ENCODE measurements around the gene RBMS1.
"Not testable (repeated sequence)": the region's sequence is repeated elsewhere in the genome, so short reads cannot be mapped to it uniquely, and the experiment has no call there.

Gene RBMS1

DNA sequence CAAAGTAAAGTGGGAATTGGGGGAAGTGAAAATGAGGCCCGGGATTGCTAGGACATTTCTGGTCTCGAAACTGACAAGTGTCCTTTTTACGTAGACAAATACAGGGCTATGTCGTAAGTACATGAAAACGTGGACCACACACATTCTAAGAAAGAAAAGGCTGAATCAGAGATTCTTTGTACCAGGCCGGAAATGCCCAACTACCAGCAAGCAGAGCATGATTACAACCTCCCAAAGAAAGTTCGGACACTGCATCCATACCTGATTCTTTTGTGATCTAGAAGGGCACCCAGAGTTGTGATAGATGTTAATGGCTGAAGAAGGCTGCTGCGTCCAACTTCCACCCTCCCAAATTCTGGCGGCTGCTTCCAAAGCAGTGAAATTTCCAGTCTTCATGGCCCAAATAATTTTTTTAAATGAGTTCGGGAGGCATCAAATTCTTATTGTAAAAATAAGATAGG lies 1.7 kb downstream of the RBMS1 start:
- Histone ChIP-seq H3K4me3 (replicated peaks; ENCODE audit: insufficient read depth, low read length) (no peak overlapping the region), H3K27me3 (ENCODE audit: insufficient read depth, poor library complexity, severe bottlenecking) (peaks cover 28% of the 10 kb centered on the region), H3K27ac (replicated peaks) (no peak overlapping the region)
- no peak for DNase-seq (ENCODE audit: low read depth in 1 of 2, low spot score in 1 of 2)
- TF ChIP-seq, protein P1, sequence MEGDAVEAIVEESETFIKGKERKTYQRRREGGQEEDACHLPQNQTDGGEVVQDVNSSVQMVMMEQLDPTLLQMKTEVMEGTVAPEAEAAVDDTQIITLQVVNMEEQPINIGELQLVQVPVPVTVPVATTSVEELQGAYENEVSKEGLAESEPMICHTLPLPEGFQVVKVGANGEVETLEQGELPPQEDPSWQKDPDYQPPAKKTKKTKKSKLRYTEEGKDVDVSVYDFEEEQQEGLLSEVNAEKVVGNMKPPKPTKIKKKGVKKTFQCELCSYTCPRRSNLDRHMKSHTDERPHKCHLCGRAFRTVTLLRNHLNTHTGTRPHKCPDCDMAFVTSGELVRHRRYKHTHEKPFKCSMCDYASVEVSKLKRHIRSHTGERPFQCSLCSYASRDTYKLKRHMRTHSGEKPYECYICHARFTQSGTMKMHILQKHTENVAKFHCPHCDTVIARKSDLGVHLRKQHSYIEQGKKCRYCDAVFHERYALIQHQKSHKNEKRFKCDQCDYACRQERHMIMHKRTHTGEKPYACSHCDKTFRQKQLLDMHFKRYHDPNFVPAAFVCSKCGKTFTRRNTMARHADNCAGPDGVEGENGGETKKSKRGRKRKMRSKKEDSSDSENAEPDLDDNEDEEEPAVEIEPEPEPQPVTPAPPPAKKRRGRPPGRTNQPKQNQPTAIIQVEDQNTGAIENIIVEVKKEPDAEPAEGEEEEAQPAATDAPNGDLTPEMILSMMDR (IDR thresholded peaks at IDR 0.05; ENCODE audit: insufficient read depth, low read length): no peak

DNA sequence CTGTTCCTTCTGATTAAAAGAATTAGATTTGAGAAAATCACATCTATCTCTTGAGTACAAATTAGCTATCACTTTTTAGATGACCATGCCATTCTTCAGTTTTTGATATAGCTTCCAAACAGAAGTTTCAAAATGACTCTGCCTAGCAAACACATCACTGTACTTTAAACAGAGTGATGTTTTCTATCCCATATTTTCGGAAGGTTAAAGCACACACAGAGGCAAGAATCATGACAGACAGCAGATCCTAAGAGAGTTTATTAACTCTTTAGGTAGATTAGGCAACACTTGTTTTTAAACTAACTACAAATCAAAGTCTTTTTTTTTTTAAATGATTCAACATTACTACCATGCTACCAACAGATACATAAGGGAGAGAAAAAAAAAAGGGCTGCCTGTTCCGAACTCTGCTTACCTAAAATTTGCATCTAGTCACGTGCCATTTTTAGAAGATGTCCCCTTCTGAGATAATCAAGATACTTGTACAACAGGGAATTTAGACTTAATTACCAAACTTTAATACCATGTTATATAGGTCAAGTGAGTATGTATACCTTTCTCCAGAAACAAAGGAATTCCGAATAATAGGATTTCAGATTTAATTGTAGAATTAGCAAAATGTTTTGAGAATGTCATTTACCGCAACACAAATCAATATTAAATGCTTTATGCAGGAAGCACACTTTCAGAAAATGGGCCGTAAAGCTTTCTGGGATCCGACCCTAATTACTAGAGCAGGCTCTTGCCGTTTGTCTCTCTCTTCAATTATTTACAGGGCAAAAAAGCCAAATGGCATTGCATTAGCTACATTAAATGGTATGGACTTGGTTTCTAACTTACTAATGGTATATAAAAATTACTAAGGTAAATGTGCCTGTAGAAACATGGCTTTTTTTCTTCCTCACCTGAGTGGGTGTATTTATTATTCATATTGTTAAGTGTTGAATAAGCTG lies 2.6 kb downstream of the RBMS1 start:
- TF ChIP-seq POLR2AphosphoS5 (IDR thresholded peaks at IDR 0.05; ENCODE audit: low read depth) (no peak), SPI1 (IDR thresholded peaks at IDR 0.05; ENCODE audit: borderline replicate concordance, low read depth) (no peak), GABPA (IDR thresholded peaks at IDR 0.05; ENCODE audit: low read depth) (no peak)
- TF ChIP-seq, protein P1 (IDR thresholded peaks at IDR 0.05; ENCODE audit: insufficient read depth, low read length): no peak
- TF ChIP-seq, protein P2, sequence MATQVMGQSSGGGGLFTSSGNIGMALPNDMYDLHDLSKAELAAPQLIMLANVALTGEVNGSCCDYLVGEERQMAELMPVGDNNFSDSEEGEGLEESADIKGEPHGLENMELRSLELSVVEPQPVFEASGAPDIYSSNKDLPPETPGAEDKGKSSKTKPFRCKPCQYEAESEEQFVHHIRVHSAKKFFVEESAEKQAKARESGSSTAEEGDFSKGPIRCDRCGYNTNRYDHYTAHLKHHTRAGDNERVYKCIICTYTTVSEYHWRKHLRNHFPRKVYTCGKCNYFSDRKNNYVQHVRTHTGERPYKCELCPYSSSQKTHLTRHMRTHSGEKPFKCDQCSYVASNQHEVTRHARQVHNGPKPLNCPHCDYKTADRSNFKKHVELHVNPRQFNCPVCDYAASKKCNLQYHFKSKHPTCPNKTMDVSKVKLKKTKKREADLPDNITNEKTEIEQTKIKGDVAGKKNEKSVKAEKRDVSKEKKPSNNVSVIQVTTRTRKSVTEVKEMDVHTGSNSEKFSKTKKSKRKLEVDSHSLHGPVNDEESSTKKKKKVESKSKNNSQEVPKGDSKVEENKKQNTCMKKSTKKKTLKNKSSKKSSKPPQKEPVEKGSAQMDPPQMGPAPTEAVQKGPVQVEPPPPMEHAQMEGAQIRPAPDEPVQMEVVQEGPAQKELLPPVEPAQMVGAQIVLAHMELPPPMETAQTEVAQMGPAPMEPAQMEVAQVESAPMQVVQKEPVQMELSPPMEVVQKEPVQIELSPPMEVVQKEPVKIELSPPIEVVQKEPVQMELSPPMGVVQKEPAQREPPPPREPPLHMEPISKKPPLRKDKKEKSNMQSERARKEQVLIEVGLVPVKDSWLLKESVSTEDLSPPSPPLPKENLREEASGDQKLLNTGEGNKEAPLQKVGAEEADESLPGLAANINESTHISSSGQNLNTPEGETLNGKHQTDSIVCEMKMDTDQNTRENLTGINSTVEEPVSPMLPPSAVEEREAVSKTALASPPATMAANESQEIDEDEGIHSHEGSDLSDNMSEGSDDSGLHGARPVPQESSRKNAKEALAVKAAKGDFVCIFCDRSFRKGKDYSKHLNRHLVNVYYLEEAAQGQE (IDR thresholded peaks at IDR 0.05; ENCODE audit: insufficient replicate concordance, low read depth): no peak
- Histone ChIP-seq H3K27me3 (ENCODE audit: insufficient read depth, poor library complexity, severe bottlenecking) (peaks cover 26% of the 10 kb centered on the region), H3K27ac (replicated peaks) (no peak overlapping the region), H3K4me3 (replicated peaks; ENCODE audit: insufficient read depth, low read length) (no peak overlapping the region)
- no peak for DNase-seq (ENCODE audit: low read depth in 1 of 2, low spot score in 1 of 2)

DNA sequence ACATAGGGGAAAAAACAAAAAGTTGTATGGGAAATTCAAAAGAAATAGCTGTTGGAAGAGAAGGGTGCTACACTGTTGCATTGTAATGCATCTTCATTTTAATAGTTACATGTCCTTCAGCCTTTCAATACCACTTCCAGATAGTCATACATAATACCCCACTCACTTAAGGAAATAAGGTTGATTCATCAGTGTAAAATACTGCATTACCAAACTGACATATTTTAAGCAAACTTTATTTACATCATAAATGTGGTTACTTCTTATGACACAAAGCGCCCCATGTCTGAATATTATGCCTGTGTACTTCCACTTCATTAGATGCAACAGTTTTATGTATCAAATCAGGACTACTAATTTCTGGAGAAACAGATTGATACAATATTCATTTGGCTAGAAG lies 4.5 kb downstream of the RBMS1 start:
- DNase-seq (ENCODE audit: low read depth in 1 of 2, low spot score in 1 of 2): peak in 1 of 2 experiments; percentile 6
- TF ChIP-seq SPI1 (IDR thresholded peaks at IDR 0.05; ENCODE audit: borderline replicate concordance, low read depth): no peak
- no peak for TF ChIP-seq POLR2AphosphoS5 (IDR thresholded peaks at IDR 0.05; ENCODE audit: low read depth)
- TF ChIP-seq GABPA (IDR thresholded peaks at IDR 0.05; ENCODE audit: low read depth): no peak
- TF ChIP-seq, protein P1 (IDR thresholded peaks at IDR 0.05; ENCODE audit: insufficient read depth, low read length): no peak
- TF ChIP-seq, protein P2 (IDR thresholded peaks at IDR 0.05; ENCODE audit: insufficient replicate concordance, low read depth): no peak
- Histone ChIP-seq H3K27me3 (ENCODE audit: insufficient read depth, poor library complexity, severe bottlenecking) (peaks cover 13% of the 10 kb centered on the region), H3K4me3 (replicated peaks; ENCODE audit: insufficient read depth, low read length) (no peak overlapping the region), H3K27ac (replicated peaks) (no peak overlapping the region)

DNA sequence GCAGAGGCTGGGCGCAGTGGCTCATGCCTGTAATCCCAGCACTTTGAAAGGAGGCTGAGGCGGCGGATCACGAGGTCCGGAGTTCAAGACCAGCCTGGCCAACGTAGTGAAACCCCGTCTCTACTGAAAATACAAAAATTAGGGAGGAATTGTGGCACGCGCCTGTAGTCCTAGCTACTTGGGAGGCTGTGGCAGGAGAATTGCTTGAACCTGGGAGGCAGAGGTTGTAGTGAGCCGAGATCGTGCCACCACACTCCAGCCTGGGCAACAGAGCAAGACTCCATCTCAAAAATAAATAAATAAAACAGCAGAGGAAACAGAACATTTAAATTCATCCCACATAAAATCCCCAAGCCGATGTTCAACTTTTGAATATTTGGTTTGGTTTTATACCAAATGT lies 5.3 kb downstream of the RBMS1 start:
- peaks cover 12% of the 10 kb centered on the region for H3K27me3 ChIP-seq (ENCODE audit: insufficient read depth, poor library complexity, severe bottlenecking)
- not testable (repeated sequence) for H3K4me3 ChIP-seq (replicated peaks; ENCODE audit: insufficient read depth, low read length); H3K27ac ChIP-seq (replicated peaks); DNase-seq (ENCODE audit: low read depth in 1 of 2, low spot score in 1 of 2)

Measured in HL-60 (cell line).